ENCODE results near the gene RASGRF2.

- TF ChIP-seq CTCF (IDR thresholded peaks at IDR 0.05; ENCODE audit: poor library complexity, severe bottlenecking): no peak
- TF ChIP-seq POLR2AphosphoS5 (IDR thresholded peaks at IDR 0.05): no peak
- TF ChIP-seq REST (IDR thresholded peaks at IDR 0.05; ENCODE audit: borderline replicate concordance): no peak
- TF ChIP-seq EP300 (conservative IDR thresholded peaks at IDR 0.05; ENCODE audit: poor library complexity, severe bottlenecking): no peak
- TF ChIP-seq TAF1 (IDR thresholded peaks at IDR 0.05; ENCODE audit: low read depth): no peak
Measured at GRCh38 chr5:81145329-81145935, 185.3 kb downstream of the RASGRF2 start.
